ENCODE measurements around the gene IPPK. TPM values are rescaled to one million over a fixed set of nuclear protein-coding genes. Genes with fewer than 3 reads are reported as not detected.

IPPK gene
- total RNA-seq, 1 experiment from 2014 or later = 17.4 TPM

- no peak for DNase-seq (ENCODE audit: extremely low read depth, low read depth)
These were observed 11.8 kb downstream of the IPPK start for GRCh38 chr9:92658176-92658575.

- no peak for DNase-seq (ENCODE audit: extremely low read depth, low read depth)
These were observed 12.4 kb downstream of the IPPK start for GRCh38 chr9:92657296-92658094.

GRCh38 chr9:92656537-92656925 lies 13.4 kb downstream of the IPPK start:
- DNase-seq (ENCODE audit: extremely low read depth, low read depth) = no peak

- no peak for DNase-seq (ENCODE audit: extremely low read depth, low read depth)
These were observed 13.9 kb downstream of the IPPK start for GRCh38 chr9:92655896-92656536.

- no peak for DNase-seq (ENCODE audit: extremely low read depth, low read depth)
These were observed 14.6 kb downstream of the IPPK start for GRCh38 chr9:92655366-92655765.

GRCh38 chr9:92654481-92655301 lies 15.2 kb downstream of the IPPK start:
- DNase-seq (ENCODE audit: extremely low read depth, low read depth) = no peak

GRCh38 chr9:92652461-92652860 lies 17.5 kb downstream of the IPPK start:
- no peak for DNase-seq (ENCODE audit: extremely low read depth, low read depth)

- DNase-seq (ENCODE audit: extremely low read depth, low read depth) = no peak
These were observed 18.9 kb downstream of the IPPK start for GRCh38 chr9:92650839-92651621.

- DNase-seq (ENCODE audit: extremely low read depth, low read depth) = no peak
These were observed 19.6 kb downstream of the IPPK start for GRCh38 chr9:92650296-92650695.

- DNase-seq (ENCODE audit: extremely low read depth, low read depth) = no peak
These were observed 20.9 kb downstream of the IPPK start for GRCh38 chr9:92649007-92649406.

GRCh38 chr9:92648474-92648971 lies 21.4 kb downstream of the IPPK start:
- DNase-seq (ENCODE audit: extremely low read depth, low read depth) = no peak

- DNase-seq (ENCODE audit: extremely low read depth, low read depth) = no peak
These were observed 22.1 kb downstream of the IPPK start for GRCh38 chr9:92647671-92648473.

- no peak for DNase-seq (ENCODE audit: extremely low read depth, low read depth)
These were observed 24.9 kb downstream of the IPPK start for GRCh38 chr9:92645041-92645440.

GRCh38 chr9:92644278-92644677 lies 25.7 kb downstream of the IPPK start:
- DNase-seq (ENCODE audit: extremely low read depth, low read depth) = no peak

GRCh38 chr9:92642564-92642963 lies 27.4 kb downstream of the IPPK start:
- no peak for DNase-seq (ENCODE audit: extremely low read depth, low read depth)

- DNase-seq (ENCODE audit: extremely low read depth, low read depth) = no peak
These were observed 27.9 kb downstream of the IPPK start for GRCh38 chr9:92642041-92642451.

- no peak for DNase-seq (ENCODE audit: extremely low read depth, low read depth)
These were observed 28.7 kb downstream of the IPPK start for GRCh38 chr9:92641092-92641809.

- no peak for DNase-seq (ENCODE audit: extremely low read depth, low read depth)
These were observed 29.4 kb downstream of the IPPK start for GRCh38 chr9:92640398-92641091.
